Measurements from ENCODE around the gene CLCA1. TPM values are rescaled to one million over a fixed set of nuclear protein-coding genes. Genes with fewer than 3 reads are reported as not detected.

CLCA1 gene
- total RNA-seq, 1 donor from 2014 or later, result not detected

DNA sequence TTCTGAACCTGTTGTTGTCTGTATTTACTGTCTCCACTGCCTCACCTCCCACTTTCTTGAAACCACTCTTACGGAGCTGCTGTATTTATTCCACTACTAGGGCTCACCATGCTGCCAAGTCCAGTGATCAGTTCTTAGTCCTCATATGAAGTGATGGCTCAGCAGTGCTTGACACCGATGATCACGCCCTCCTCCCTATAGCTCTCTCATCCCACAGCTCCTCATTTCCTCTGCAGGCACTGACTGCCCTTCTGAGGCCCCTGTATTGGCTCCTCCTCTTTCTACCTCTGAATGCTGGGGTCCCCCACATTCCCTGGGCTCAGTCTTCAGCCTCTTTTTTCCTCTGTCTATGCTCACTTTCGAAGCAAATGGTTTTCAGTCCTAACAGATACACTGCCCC lies 3.4 kb downstream of the CLCA1 start:
- TF ChIP-seq, protein P1, sequence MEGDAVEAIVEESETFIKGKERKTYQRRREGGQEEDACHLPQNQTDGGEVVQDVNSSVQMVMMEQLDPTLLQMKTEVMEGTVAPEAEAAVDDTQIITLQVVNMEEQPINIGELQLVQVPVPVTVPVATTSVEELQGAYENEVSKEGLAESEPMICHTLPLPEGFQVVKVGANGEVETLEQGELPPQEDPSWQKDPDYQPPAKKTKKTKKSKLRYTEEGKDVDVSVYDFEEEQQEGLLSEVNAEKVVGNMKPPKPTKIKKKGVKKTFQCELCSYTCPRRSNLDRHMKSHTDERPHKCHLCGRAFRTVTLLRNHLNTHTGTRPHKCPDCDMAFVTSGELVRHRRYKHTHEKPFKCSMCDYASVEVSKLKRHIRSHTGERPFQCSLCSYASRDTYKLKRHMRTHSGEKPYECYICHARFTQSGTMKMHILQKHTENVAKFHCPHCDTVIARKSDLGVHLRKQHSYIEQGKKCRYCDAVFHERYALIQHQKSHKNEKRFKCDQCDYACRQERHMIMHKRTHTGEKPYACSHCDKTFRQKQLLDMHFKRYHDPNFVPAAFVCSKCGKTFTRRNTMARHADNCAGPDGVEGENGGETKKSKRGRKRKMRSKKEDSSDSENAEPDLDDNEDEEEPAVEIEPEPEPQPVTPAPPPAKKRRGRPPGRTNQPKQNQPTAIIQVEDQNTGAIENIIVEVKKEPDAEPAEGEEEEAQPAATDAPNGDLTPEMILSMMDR (conservative IDR thresholded peaks at IDR 0.05; ENCODE audit: low read depth, low read length), result no peak
- H3K4me3 ChIP-seq (ENCODE audit: low read depth, low read length), result no peak overlapping the region
- no peak for DNase-seq (ENCODE audit: low read depth)

DNA sequence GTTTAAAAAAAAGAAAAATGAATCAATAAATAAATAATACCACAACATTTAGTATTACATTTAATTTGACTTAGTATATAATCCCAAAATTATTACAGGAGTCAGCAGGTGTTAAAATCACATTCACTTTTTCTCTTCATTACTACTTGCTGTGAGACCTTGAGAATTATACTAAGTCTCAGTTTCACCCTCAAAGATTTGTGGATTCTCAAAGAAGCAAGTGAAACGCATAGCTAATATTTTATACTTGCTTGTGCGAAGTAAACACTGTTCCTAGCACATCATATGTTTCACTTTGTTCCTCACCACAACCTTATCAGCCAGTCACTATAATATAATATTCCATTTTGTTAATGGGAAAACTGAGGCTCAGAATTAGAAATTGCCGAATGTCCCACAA lies 4.0 kb downstream of the CLCA1 start:
- TF ChIP-seq, protein P1 (conservative IDR thresholded peaks at IDR 0.05; ENCODE audit: low read depth, low read length), result no peak
- H3K4me3 ChIP-seq (ENCODE audit: low read depth, low read length), result no peak overlapping the region
- DNase-seq (ENCODE audit: low read depth), result no peak

DNA sequence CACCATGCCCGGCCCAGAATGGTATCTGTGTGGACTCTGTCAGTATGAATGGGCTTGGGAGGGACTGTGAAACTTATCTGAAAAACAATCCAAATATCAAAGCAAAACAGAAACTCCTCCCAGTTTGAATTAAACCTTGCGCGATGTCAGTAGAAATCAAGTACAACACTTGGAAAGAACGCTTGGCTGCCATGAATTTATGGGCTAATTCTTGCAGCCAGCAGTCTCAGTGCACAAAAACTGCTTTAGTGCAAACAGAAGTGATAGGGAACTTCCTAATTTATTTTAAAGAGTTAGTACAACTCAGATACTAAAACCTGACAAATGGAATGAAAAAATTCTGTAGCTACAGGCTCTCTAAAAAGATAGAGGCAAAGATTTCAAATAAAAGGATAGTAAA lies 8.5 kb downstream of the CLCA1 start:
- DNase-seq (ENCODE audit: low read depth), result no peak
- no peak overlapping the region for H3K4me3 ChIP-seq (ENCODE audit: low read depth, low read length)
- TF ChIP-seq, protein P1 (conservative IDR thresholded peaks at IDR 0.05; ENCODE audit: low read depth, low read length), result no peak

DNA sequence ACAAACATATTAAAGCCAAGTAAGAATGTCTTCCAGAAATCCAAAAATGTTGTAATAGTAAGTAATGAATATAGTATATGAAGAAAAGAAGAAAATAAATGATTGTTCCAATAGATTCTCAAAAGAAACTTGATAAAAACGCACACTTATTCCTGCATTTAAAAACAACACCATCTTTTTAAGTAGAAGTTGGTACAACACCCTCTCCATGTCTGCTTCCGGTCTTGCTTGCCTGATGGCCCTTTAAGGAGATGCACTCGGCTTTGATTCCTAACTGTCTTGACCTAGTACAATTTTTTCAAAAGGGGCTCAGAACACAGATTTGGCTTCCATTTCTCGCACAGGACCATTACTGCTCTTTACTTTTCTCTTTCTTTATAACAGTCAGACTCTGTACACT lies 9.0 kb downstream of the CLCA1 start:
- no peak overlapping the region for H3K4me3 ChIP-seq (ENCODE audit: low read depth, low read length)
- DNase-seq (ENCODE audit: low read depth), result no peak
- TF ChIP-seq, protein P1 (conservative IDR thresholded peaks at IDR 0.05; ENCODE audit: low read depth, low read length), result no peak

DNA sequence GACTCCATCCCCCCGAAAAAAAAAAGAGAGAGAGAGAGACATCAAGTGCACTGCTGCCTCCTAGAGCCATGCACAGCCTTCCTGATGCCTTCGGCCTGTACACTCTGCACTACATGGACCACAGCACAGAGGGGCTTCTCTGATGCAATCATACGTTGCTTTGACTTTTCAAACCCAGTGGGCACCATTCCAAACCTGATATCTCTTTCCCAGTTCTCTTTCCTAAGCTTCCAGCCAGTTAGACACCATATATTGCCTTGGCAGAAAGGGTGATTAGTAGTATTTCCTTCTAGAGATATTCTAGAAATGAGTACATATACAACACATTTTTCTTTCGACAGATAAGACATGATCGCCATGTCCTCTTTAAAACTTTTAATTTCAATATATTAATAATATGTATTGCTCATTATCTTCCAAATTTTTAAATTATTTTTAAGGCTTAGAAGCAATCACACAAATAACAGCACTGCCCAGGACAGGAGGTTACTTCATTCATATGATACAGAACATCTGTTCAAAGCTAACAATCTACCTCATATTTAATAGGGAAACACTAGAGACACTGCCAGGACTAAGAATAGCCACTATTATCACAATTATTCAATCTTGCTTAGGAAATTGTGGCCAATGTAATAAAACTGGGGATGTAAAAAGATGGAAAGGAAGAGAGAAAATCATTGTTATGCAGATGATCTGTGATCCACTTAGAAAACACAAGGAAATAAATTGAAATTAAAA lies 9.9 kb downstream of the CLCA1 start:
- TF ChIP-seq, protein P1 (conservative IDR thresholded peaks at IDR 0.05; ENCODE audit: low read depth, low read length), result no peak
- no peak for DNase-seq (ENCODE audit: low read depth)
- no peak overlapping the region for H3K4me3 ChIP-seq (ENCODE audit: low read depth, low read length)

DNA sequence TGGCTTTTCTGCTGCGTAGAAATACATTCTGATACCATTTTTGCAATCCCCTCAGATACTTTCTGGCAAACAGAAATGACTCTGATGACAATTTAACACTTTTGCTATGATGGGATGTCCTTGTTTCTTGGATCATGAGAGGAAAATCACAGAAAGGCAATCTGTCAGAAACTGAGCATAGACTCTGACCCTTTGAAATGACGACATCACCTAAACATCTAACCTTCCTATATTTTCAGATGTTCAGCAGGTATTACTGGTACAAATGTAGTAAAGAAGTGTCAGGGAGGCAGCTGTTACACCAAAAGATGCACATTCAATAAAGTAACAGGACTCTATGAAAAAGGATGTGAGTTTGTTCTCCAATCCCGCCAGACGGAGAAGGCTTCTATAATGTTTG lies 13.2 kb downstream of the CLCA1 start:
- TF ChIP-seq, protein P1 (conservative IDR thresholded peaks at IDR 0.05; ENCODE audit: low read depth, low read length), result no peak
- DNase-seq (ENCODE audit: low read depth), result no peak
- no peak overlapping the region for H3K4me3 ChIP-seq (ENCODE audit: low read depth, low read length)

All from epithelial cell of proximal tubule (primary cell).